ENCODE measurements around the gene USP5.

USP5 gene

GRCh38 chr12:6915789-6916285 is 63.9 kb downstream of the USP5 start:
- H3K4me3 ChIP-seq (ENCODE audit: low read depth, low read length), result no peak overlapping the region
- TF ChIP-seq CTCF (IDR thresholded peaks at IDR 0.05; ENCODE audit: low read depth, low read length, missing control alignments), result no peak
- DNase-seq (ENCODE audit: low read depth), result no peak
- in situ Hi-C loops (cut with HindIII; ENCODE audit: low sequenced_read_pairs), result no loop called here
